Uterus (tissue), 2 donors: ENCODE measurements around the gene KCNMA1.

ENCODE experiments used
- CTCF ChIP-seq, 4 experiments: fragments of 200-600 bp in 2 of 4; fragments of 450-650 bp in 2 of 4; sonication (generic) in 2 of 4; IDR thresholded peaks; one replicate each; pipeline ENCODE4 v1.5.1; 2016 to 2019; ENCODE audit warnings: antibody characterized with exemption in 4 of 4, mild to moderate bottlenecking in 2 of 4, moderate library complexity in 1 of 4
- POLR2A ChIP-seq, 2 donors: fragments of 450-650 bp; IDR thresholded peaks; one replicate each; pipeline ENCODE4 v1.6.1; 2016; ENCODE audit warnings: antibody characterized with exemption in 2 of 2, mild to moderate bottlenecking in 1 of 2, moderate library complexity in 1 of 2

- TF ChIP-seq CTCF (IDR thresholded peaks at IDR 0.05) = no peak
- TF ChIP-seq POLR2A (IDR thresholded peaks at IDR 0.05) = no peak
Observed at GRCh38 chr10:77268721-77269120, 368.9 kb downstream of the KCNMA1 start.
